H1 (cell line): ENCODE results near the gene ANKRD27. TPM values are rescaled to one million over a fixed set of nuclear protein-coding genes. Genes with fewer than 3 reads are reported as not detected.
"Not testable (repeated sequence)": the region's sequence is repeated elsewhere in the genome, so short reads cannot be mapped to it uniquely, and the experiment has no call there.

Experiments
- CTCF ChIA-PET: fragments of 300-600 bp; sonication (Branson Sonifier 250); formaldehyde crosslinking; loops from one replicate; lab custom pipeline; 2021; ENCODE audit not compliant: partially characterized antibody; lab: Charles Lee
- POLR2A ChIA-PET: fragments of 300-600 bp; sonication (Branson Sonifier 250); formaldehyde crosslinking; loops from one replicate; lab custom pipeline; 2021; ENCODE audit warnings: inconsistent platforms; ENCODE audit not compliant: partially characterized antibody; lab: Charles Lee
- DNase-seq, 2 experiments: peaks; one replicate each; pipeline versions ENCODE4 v3.0.0 to v3.0.0-alpha.2; 2010 to 2022; ENCODE audit warnings: low spot score in 2 of 2, low read depth in 1 of 2, mixed read lengths in 1 of 2
- FAIRE-seq: peaks from 2 replicates; lab custom pipeline; 2011; peaks lifted over from hg19 to GRCh38; lab: Jason Lieb, UNC
- H2AFZ ChIP-seq: 2 replicates; pipeline ENCODE4 v1.8.1; 2012; ENCODE audit warnings: low read length, inconsistent platforms
- H2AK5ac ChIP-seq: 2 replicates; pipeline ENCODE4 v1.6.1; 2013; ENCODE audit warnings: low read depth, low read length
- H2BK120ac ChIP-seq: replicated peaks from 2 replicates; pipeline ENCODE3; 2013; ENCODE audit warnings: low read depth, low read length, inconsistent platforms
- H2BK12ac ChIP-seq: 2 replicates; pipeline ENCODE4 v1.6.1; 2013; ENCODE audit warnings: low read depth, low read length
- H2BK15ac ChIP-seq: 2 replicates; pipeline ENCODE4 v1.6.1; 2013; ENCODE audit warnings: low read length
- H2BK20ac ChIP-seq: 2 replicates; pipeline ENCODE4 v1.6.1; 2013; ENCODE audit warnings: low read length
- H2BK5ac ChIP-seq: 2 replicates; pipeline ENCODE4 v1.6.1; 2013; ENCODE audit warnings: low read depth, low read length
- H3K14ac ChIP-seq: 2 replicates; pipeline ENCODE4 v1.6.1; 2013; ENCODE audit warnings: inconsistent platforms; ENCODE audit not compliant: insufficient read length
- H3K18ac ChIP-seq: 2 replicates; pipeline ENCODE4 v1.6.1; 2013; ENCODE audit warnings: low read length; ENCODE audit errors: extremely low read depth
- H3K23ac ChIP-seq: 2 replicates; pipeline ENCODE4 v1.6.1; 2013; ENCODE audit warnings: inconsistent platforms; ENCODE audit not compliant: insufficient read length
- H3K23me2 ChIP-seq: 2 replicates; pipeline ENCODE4 v1.6.1; 2013; ENCODE audit warnings: low read depth, low read length
- H3K27ac ChIP-seq: 2 replicates; pipeline ENCODE4 v1.6.1; 2011; ENCODE audit warnings: low read depth, low read length, inconsistent platforms
- H3K27me3 ChIP-seq, 4 experiments: replicated peaks in 1 of 4; 1 replicate in 1 of 4; 2 replicates in 3 of 4; pipeline versions ENCODE4 v1.6.1 to v1.8.1; 2011 to 2013; ENCODE audit warnings: low read length in 3 of 4, mild to moderate bottlenecking in 3 of 4, inconsistent platforms in 2 of 4, mixed read lengths in 2 of 4, moderate library complexity in 1 of 4; ENCODE audit not compliant: control insufficient read depth in 3 of 4, insufficient read depth in 3 of 4; ENCODE audit errors: extremely low read depth in 1 of 4
- H3K36me3 ChIP-seq, 4 experiments: 2 replicates each; pipeline versions ENCODE4 v1.6.1 to v1.8.1; 2011 to 2013; ENCODE audit warnings: mild to moderate bottlenecking in 4 of 4, low read length in 3 of 4, moderate library complexity in 2 of 4, control low read depth in 1 of 4, inconsistent platforms in 1 of 4; ENCODE audit not compliant: insufficient read depth in 4 of 4, control insufficient read depth in 2 of 4
- H3K4ac ChIP-seq: replicated peaks from 2 replicates; pipeline ENCODE3; 2013; ENCODE audit warnings: low read length, low read depth, mixed read lengths, inconsistent platforms; ENCODE audit not compliant: insufficient read length
- H3K4me1 ChIP-seq, 4 experiments: replicated peaks in 1 of 4; 1 replicate in 1 of 4; 2 replicates in 3 of 4; pipeline versions ENCODE4 v1.6.1 to v1.8.1; 2011 to 2013; ENCODE audit warnings: low read length in 3 of 4, inconsistent platforms in 2 of 4, mixed read lengths in 1 of 4; ENCODE audit not compliant: insufficient read depth in 4 of 4, control insufficient read depth in 3 of 4
- H3K4me2 ChIP-seq, 2 experiments: 2 replicates each; pipeline versions ENCODE4 v1.6.1 to v1.8.1; 2011 to 2013; ENCODE audit warnings: low read depth in 2 of 2, low read length in 2 of 2, control low read depth in 1 of 2, inconsistent platforms in 1 of 2, mild to moderate bottlenecking in 1 of 2; ENCODE audit not compliant: insufficient read depth in 1 of 2
- H3K4me3 ChIP-seq, 4 experiments: fragments of 200-600, 300-600 bp in 1 of 4; sonication (generic), shearing (Covaris generic), sonication (Bioruptor Twin) in 1 of 4; 2 replicates each; pipeline versions ENCODE4 v1.5.1 to v1.8.1; 2011 to 2016; ENCODE audit warnings: low read length in 4 of 4, low read depth in 3 of 4, control low read depth in 2 of 4, inconsistent platforms in 2 of 4, mild to moderate bottlenecking in 2 of 4, mixed read lengths in 1 of 4, moderate library complexity in 1 of 4; ENCODE audit not compliant: insufficient read depth in 2 of 4; ENCODE audit errors: extremely low read depth in 1 of 4
- H3K56ac ChIP-seq: replicated peaks from 2 replicates; pipeline ENCODE3; 2013; ENCODE audit warnings: low read depth, mild to moderate bottlenecking, mixed read lengths, low read length, inconsistent platforms; ENCODE audit not compliant: insufficient read length
- H3K79me1 ChIP-seq: 2 replicates; pipeline ENCODE4 v1.6.1; 2013; ENCODE audit warnings: low read depth, low read length, control low read depth
- H3K79me2 ChIP-seq, 2 experiments: 2 replicates each; pipeline versions ENCODE4 v1.6.1 to v1.8.1; 2012 to 2013; ENCODE audit warnings: low read length in 2 of 2, mild to moderate bottlenecking in 2 of 2, inconsistent platforms in 1 of 2; ENCODE audit not compliant: insufficient read depth in 2 of 2, control insufficient read depth in 1 of 2
- H3K9ac ChIP-seq, 4 experiments: replicated peaks in 1 of 4; 1 replicate in 1 of 4; 2 replicates in 3 of 4; pipeline versions ENCODE4 v1.6.1 to v1.8.1; 2011 to 2013; ENCODE audit warnings: low read depth in 3 of 4, low read length in 3 of 4, control low read depth in 2 of 4, mild to moderate bottlenecking in 2 of 4, moderate library complexity in 2 of 4, inconsistent platforms in 1 of 4; ENCODE audit errors: extremely low read depth in 1 of 4
- H3K9me3 ChIP-seq, 2 experiments: 2 replicates each; pipeline versions ENCODE4 v1.6.1 to v1.8.1; 2012 to 2013; ENCODE audit warnings: mild to moderate bottlenecking in 2 of 2, moderate library complexity in 2 of 2, control low read depth in 1 of 2, inconsistent platforms in 1 of 2, low read depth in 1 of 2, low read length in 1 of 2, mixed read lengths in 1 of 2; ENCODE audit not compliant: insufficient read depth in 2 of 2
- H4K20me1 ChIP-seq, 2 experiments: replicated peaks in 1 of 2; 2 replicates each; pipeline versions ENCODE3 to v1.8.1; 2011 to 2013; ENCODE audit warnings: inconsistent platforms in 2 of 2, low read length in 2 of 2, mild to moderate bottlenecking in 1 of 2; ENCODE audit not compliant: insufficient read depth in 2 of 2, control insufficient read depth in 1 of 2
- H4K5ac ChIP-seq: 2 replicates; pipeline ENCODE4 v1.6.1; 2013; ENCODE audit warnings: low read length, low read depth, mixed read lengths, inconsistent platforms; ENCODE audit not compliant: insufficient read length
- H4K8ac ChIP-seq: 2 replicates; pipeline ENCODE4 v1.8.0; 2013; ENCODE audit warnings: mild to moderate bottlenecking, moderate library complexity, low read length, inconsistent platforms; ENCODE audit not compliant: insufficient read depth; ENCODE audit errors: extremely low read depth
- H4K91ac ChIP-seq: replicated peaks from 2 replicates; pipeline ENCODE3; 2013; ENCODE audit warnings: low read length, mixed read lengths, inconsistent platforms; ENCODE audit not compliant: insufficient read length
- SP1 ChIP-seq: IDR thresholded peaks from 2 replicates; pipeline ENCODE4 v1.6.1; 2011; ENCODE audit warnings: low read depth, low read length
- WGBS, 2 experiments: shearing (Covaris generic) in 1 of 2; methylation state at CpG; one replicate each; pipeline versions ENCODE4 v1.1.6 to v1.1.7; 2013 to 2015; ENCODE audit warnings: low lambda C conversion rate in 2 of 2, mixed read lengths in 2 of 2, inconsistent platforms in 1 of 2, low coverage in 1 of 2, missing lambda C conversion rate in 1 of 2; ENCODE audit not compliant: insufficient replicate concordance in 2 of 2, insufficient coverage in 1 of 2, insufficient read length in 1 of 2; ENCODE audit errors: extremely low coverage in 1 of 2, missing lambda C conversion rate in 1 of 2; 5-methylcytosine and 5-hydroxymethylcytosine counted together
- polyA plus RNA-seq, 7 experiments: library from polyadenylated mRNA; depleted of rRNA in 3 of 7; stranded (reverse) in 5 of 7; unstranded in 2 of 7; fragments of >200 nt in 5 of 7; fragments of 200-250 nt in 2 of 7; gene quantifications; 1 replicate in 5 of 7; 2 replicates in 1 of 7; 4 replicates in 1 of 7; pipeline versions ENCODE4 v1.2.1 to v1.2.3, GENCODE V29; 2011 to 2013; ENCODE audit warnings: missing spikeins in 2 of 7, mixed read lengths in 2 of 7
- total RNA-seq: library from RNA; stranded (reverse); fragmentation: NEBNext Ultra II Directional; extraction: Animal tissue kit (Norgen Biotek cat#: 25700); gene quantifications from 2 replicates; pipeline ENCODE4 v1.2.1, GENCODE V29; 2021

Gene ANKRD27
- total and polyA plus RNA-seq, 2 of the 8 experiments (the other 6 are each of a cell fraction or from before 2014, with no cell fraction given), result 27.9 to 55.7 TPM

GRCh38 chr19:32693151-32694108, 18.4 kb upstream of the ANKRD27 start:
- H4K91ac ChIP-seq, H3K14ac ChIP-seq, H3K79me1 ChIP-seq, H3K9me3 ChIP-seq, H4K8ac ChIP-seq, H3K9ac ChIP-seq, H3K79me2 ChIP-seq, DNase-seq, H2BK15ac ChIP-seq, FAIRE-seq, H3K4me1 ChIP-seq, H3K4ac ChIP-seq, H3K27ac ChIP-seq, H2AFZ ChIP-seq, H3K23ac ChIP-seq, H2AK5ac ChIP-seq, H3K18ac ChIP-seq, H2BK20ac ChIP-seq, H2BK5ac ChIP-seq, H3K23me2 ChIP-seq, H2BK12ac ChIP-seq, H3K56ac ChIP-seq, H2BK120ac ChIP-seq, H3K36me3 ChIP-seq, H4K5ac ChIP-seq, H4K20me1 ChIP-seq: not testable (repeated sequence)
- ChIA-PET POLR2A (interaction anchor here (1.3 kb wide), 1 partner anchor 24 kb away, joined by 3 read pairs; no protein-coding TSS in a partner anchor), CTCF (interaction anchor here (0.9 kb wide), 1 partner anchor 24 kb away, joined by 3 read pairs; no protein-coding TSS in a partner anchor)
- Histone ChIP-seq H3K4me3 (0 out of 8 replicates have a peak overlapping the region, but pooled peaks of 1 of the 4 experiments have one; percentile 64), H3K27me3 (peaks cover 0 to 21% (median 10%) of the 10 kb centered on the region in 4 experiments; a peak in 6 of 7 replicates), H3K4me2 (peak overlapping the region in 1 of 2 experiments; percentile 48; a peak in 1 of 4 replicates)
- 94% methylated on average over 20 of the region's 20 CpGs; no CpG with 5 or more reads in 1 of the 2 experiments for WGBS, 2 experiments
- 0 out of 2 replicates have a peak, but pooled peaks have one; percentile 13 for TF ChIP-seq SP1
